ENCODE data around the gene HAVCR2. TPM values are rescaled to one million over a fixed set of nuclear protein-coding genes. Genes with fewer than 3 reads are reported as not detected.

Gene HAVCR2
- total RNA-seq, 1 experiment from 2014 or later, result not detected

DNA sequence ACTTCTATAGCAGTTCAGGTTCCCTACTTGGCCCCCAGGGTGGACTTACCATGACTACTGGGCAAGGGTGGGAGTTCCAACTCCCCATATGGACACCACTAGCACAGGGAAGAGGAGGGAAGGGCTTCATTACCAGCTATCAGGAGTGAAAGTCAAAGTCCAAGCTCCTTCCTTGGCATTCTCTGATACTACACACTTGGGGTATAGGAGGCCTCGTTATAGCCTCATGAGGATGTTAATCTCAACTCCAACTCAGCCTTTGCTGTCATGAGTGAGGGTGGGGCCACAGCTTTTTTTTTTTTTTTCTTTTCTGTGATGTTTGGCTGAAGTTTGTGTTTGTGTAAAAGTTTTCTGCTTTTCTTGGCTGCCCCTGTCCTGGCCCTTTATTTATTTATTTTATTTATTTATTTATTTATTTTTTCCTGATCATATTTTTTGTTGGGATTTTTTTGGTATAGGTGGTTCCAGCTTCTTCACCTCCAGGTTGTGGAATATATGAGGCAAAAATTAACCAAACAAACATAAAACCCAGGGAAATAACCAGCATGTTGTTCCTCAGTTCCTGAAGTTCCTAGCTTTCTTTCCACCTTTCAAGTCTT, 48.5 kb upstream of the HAVCR2 start:
- no peak overlapping the region for H3K14ac ChIP-seq (ENCODE audit: insufficient read depth, low read length)
- no peaks in the 10 kb centered on the region for H3K4me1 ChIP-seq (ENCODE audit: insufficient read depth, low read length)
- H3K4me2 ChIP-seq (ENCODE audit: insufficient read depth, insufficient read length, low read length), result no peak overlapping the region
- H3K79me1 ChIP-seq (ENCODE audit: insufficient read depth, low read depth, low read length, poor library complexity, severe bottlenecking), result no peaks in the 10 kb centered on the region
- no peaks in the 10 kb centered on the region for H3K27me3 ChIP-seq (ENCODE audit: insufficient read depth, low read length)
- no peak overlapping the region for H3T11ph ChIP-seq (ENCODE audit: low read length)
- no peak overlapping the region for H4K5ac ChIP-seq (ENCODE audit: insufficient read length, low read depth, low read length)
- no peaks in the 10 kb centered on the region for H3K36me3 Mint-ChIP-seq (ENCODE audit: insufficient read depth in 1 of 3, low read depth in 3 of 3)
- no peaks in the 10 kb centered on the region for H3K79me2 ChIP-seq (ENCODE audit: insufficient read depth, low read length)
- no peak overlapping the region for H3K18ac ChIP-seq (ENCODE audit: insufficient read length, low read depth, low read length)
- no peak overlapping the region for H3K4me3 Mint-ChIP-seq
- no peak overlapping the region for H3K27ac Mint-ChIP-seq
- no peaks in the 10 kb centered on the region for H3K9me3 Mint-ChIP-seq
- H3K4me1 Mint-ChIP-seq, result no peaks in the 10 kb centered on the region
- TF ChIP-seq, protein P1, sequence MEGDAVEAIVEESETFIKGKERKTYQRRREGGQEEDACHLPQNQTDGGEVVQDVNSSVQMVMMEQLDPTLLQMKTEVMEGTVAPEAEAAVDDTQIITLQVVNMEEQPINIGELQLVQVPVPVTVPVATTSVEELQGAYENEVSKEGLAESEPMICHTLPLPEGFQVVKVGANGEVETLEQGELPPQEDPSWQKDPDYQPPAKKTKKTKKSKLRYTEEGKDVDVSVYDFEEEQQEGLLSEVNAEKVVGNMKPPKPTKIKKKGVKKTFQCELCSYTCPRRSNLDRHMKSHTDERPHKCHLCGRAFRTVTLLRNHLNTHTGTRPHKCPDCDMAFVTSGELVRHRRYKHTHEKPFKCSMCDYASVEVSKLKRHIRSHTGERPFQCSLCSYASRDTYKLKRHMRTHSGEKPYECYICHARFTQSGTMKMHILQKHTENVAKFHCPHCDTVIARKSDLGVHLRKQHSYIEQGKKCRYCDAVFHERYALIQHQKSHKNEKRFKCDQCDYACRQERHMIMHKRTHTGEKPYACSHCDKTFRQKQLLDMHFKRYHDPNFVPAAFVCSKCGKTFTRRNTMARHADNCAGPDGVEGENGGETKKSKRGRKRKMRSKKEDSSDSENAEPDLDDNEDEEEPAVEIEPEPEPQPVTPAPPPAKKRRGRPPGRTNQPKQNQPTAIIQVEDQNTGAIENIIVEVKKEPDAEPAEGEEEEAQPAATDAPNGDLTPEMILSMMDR (conservative IDR thresholded peaks at IDR 0.05), result no peak
- H3K23me2 ChIP-seq (ENCODE audit: insufficient read length, low read depth, low read length, poor library complexity, severe bottlenecking), result no peaks in the 10 kb centered on the region
- H4K20me1 ChIP-seq (ENCODE audit: control insufficient read depth, insufficient read depth, insufficient read length), result no peaks in the 10 kb centered on the region
- H4K8ac ChIP-seq (replicated peaks; ENCODE audit: insufficient read length, low read depth, low read length), result no peak overlapping the region
- H3K27me3 Mint-ChIP-seq (ENCODE audit: low read depth), result no peaks in the 10 kb centered on the region; the same call in 1 of the 2 replicates
- DNase-seq, result no peak
- H4K91ac ChIP-seq (ENCODE audit: insufficient read length, low read depth, low read length), result no peak overlapping the region
- no peak overlapping the region for H3K9ac ChIP-seq (ENCODE audit: extremely low read depth, insufficient read length, low read length)
- no peak overlapping the region for H3K4ac ChIP-seq (ENCODE audit: low read depth, low read length)
- no peak overlapping the region for H2AFZ ChIP-seq (ENCODE audit: low read length)
- no peak overlapping the region for H3K56ac ChIP-seq (ENCODE audit: insufficient read length, low read depth, low read length)
- H3K9me3 ChIP-seq (ENCODE audit: control insufficient read depth, low read depth, low read length), result no peaks in the 10 kb centered on the region
- H2BK15ac ChIP-seq (ENCODE audit: low read depth, low read length), result no peak overlapping the region
- H3K27ac ChIP-seq (ENCODE audit: insufficient read length, low read depth, low read length), result no peak overlapping the region
- H2BK12ac ChIP-seq (ENCODE audit: insufficient read length, low read depth, low read length), result no peak overlapping the region
- WGBS (ENCODE audit: extremely low coverage, insufficient read length, low lambda C conversion rate), result no CpG with 5 or more reads among the region's 1 CpG
- H2BK5ac ChIP-seq (ENCODE audit: insufficient read length, low read length), result no peak overlapping the region
- no peak overlapping the region for H2AK5ac ChIP-seq (ENCODE audit: insufficient read length, low read length)
- no peak overlapping the region for H2BK120ac ChIP-seq (ENCODE audit: low read depth, low read length, poor library complexity, severe bottlenecking)
- H2BK20ac ChIP-seq (ENCODE audit: low read depth, low read length, poor library complexity, severe bottlenecking), result no peak overlapping the region
- no peak overlapping the region for H3K23ac ChIP-seq (ENCODE audit: insufficient read length, low read depth, low read length)
